Keratinocyte (primary cell): Measurements from ENCODE around the gene SLC9A6. TPM values are rescaled to one million over a fixed set of nuclear protein-coding genes. Genes with fewer than 3 reads are reported as not detected.

ENCODE experiments used
- DNase-seq: peaks from one replicate; pipeline ENCODE4 v3.0.0-alpha.2; 2011; ENCODE audit warnings: low read depth, missing footprints, low spot score
- FAIRE-seq: peaks from 2 replicates; lab custom pipeline; 2011; peaks lifted over from hg19 to GRCh38; lab: Jason Lieb, UNC
- H2AFZ ChIP-seq: 2 replicates; pipeline ENCODE4 v1.6.0; 2012; ENCODE audit warnings: low read length, control low read depth, inconsistent platforms; ENCODE audit not compliant: control insufficient read depth
- H3K27ac ChIP-seq: 2 replicates; pipeline ENCODE4 v1.5.1; 2011; ENCODE audit warnings: low read length; ENCODE audit not compliant: control insufficient read depth, insufficient read depth
- H3K27me3 ChIP-seq: 3 replicates; pipeline ENCODE4 v1.6.0; 2011; ENCODE audit warnings: low read length; ENCODE audit not compliant: control insufficient read depth, insufficient read depth; ENCODE audit errors: extremely low read depth
- H3K36me3 ChIP-seq, 2 experiments: 2 replicates in 1 of 2; 3 replicates in 1 of 2; pipeline ENCODE4 v1.5.1; 2011; ENCODE audit warnings: low read length in 2 of 2, mild to moderate bottlenecking in 1 of 2; ENCODE audit not compliant: control insufficient read depth in 2 of 2, insufficient read depth in 2 of 2; ENCODE audit errors: extremely low read depth in 1 of 2
- H3K4me1 ChIP-seq: 3 replicates; pipeline ENCODE4 v1.5.1; 2011; ENCODE audit warnings: low read length; ENCODE audit not compliant: control insufficient read depth, insufficient read depth; ENCODE audit errors: extremely low read depth
- H3K4me2 ChIP-seq: 3 replicates; pipeline ENCODE4 v1.6.0; 2011; ENCODE audit warnings: low read depth, low read length; ENCODE audit not compliant: control insufficient read depth, insufficient read depth; ENCODE audit errors: extremely low read depth
- H3K4me3 ChIP-seq, 3 experiments: fragments of 200-600 bp in 1 of 3; sonication (generic) in 1 of 3; 2 replicates in 2 of 3; 3 replicates in 1 of 3; pipeline ENCODE4 v1.5.1; 2011 to 2016; ENCODE audit warnings: low read length in 3 of 3, mild to moderate bottlenecking in 3 of 3, control low read depth in 2 of 3, inconsistent platforms in 1 of 3, low read depth in 1 of 3, mixed read lengths in 1 of 3, mixed run types in 1 of 3, moderate library complexity in 1 of 3; ENCODE audit not compliant: control insufficient read depth in 2 of 3, insufficient read depth in 2 of 3; ENCODE audit errors: extremely low read depth in 1 of 3
- H3K79me2 ChIP-seq: 2 replicates; pipeline ENCODE4 v1.6.0; 2012; ENCODE audit warnings: low read length; ENCODE audit not compliant: control insufficient read depth, insufficient read depth
- H3K9ac ChIP-seq: 3 replicates; pipeline ENCODE4 v1.6.0; 2011; ENCODE audit warnings: low read length; ENCODE audit not compliant: control insufficient read depth, insufficient read depth; ENCODE audit errors: extremely low read depth
- H3K9me1 ChIP-seq: 3 replicates; pipeline ENCODE4 v1.6.0; 2011; ENCODE audit warnings: low read length; ENCODE audit not compliant: control insufficient read depth, insufficient read depth; ENCODE audit errors: extremely low read depth
- H3K9me3 ChIP-seq: 2 replicates; pipeline ENCODE4 v1.5.1; 2012; ENCODE audit warnings: low read depth, low read length; ENCODE audit not compliant: control insufficient read depth
- H4K20me1 ChIP-seq: 3 replicates; pipeline ENCODE4 v1.6.0; 2011; ENCODE audit warnings: low read length; ENCODE audit not compliant: control insufficient read depth, insufficient read depth; ENCODE audit errors: extremely low read depth
- CTCF ChIP-seq, 3 experiments: IDR thresholded peaks in 1 of 3; conservative IDR thresholded peaks in 1 of 3; optimal IDR thresholded peaks in 1 of 3; 2 replicates in 2 of 3; 3 replicates in 1 of 3; pipeline versions ENCODE3 to v1.5.1; 2011; ENCODE audit warnings: low read length in 3 of 3, mild to moderate bottlenecking in 3 of 3, moderate library complexity in 2 of 3, control low read depth in 1 of 3, inconsistent platforms in 1 of 3; ENCODE audit not compliant: insufficient read depth in 2 of 3; ENCODE audit errors: extremely low read depth in 1 of 3
- EZH2 ChIP-seq: IDR thresholded peaks from one replicate; pipeline ENCODE4 v1.6.1; 2012; ENCODE audit warnings: inconsistent platforms, mild to moderate bottlenecking, low read length, moderate library complexity
- dilution Hi-C: fragments of 300-500 bp; cut with MboI; formaldehyde crosslinking; loops from one replicate; pipeline ENCODE4 v1.7.0; 2020; ENCODE audit warnings: low sequenced_read_pairs; ENCODE audit not compliant: extremely low pct_ligation_motif_present
- polyA plus RNA-seq, 5 experiments: library from polyadenylated mRNA; depleted of rRNA in 3 of 5; stranded (reverse) in 3 of 5; stranded (forward) in 1 of 5; unstranded in 1 of 5; fragments of >200 nt; gene quantifications; 1 replicate in 1 of 5; 2 replicates in 3 of 5; 3 replicates in 1 of 5; pipeline versions ENCODE4 v1.2.1 to v1.2.3, GENCODE V29; 2011 to 2012; ENCODE audit warnings: missing spikeins in 2 of 5, low read depth in 1 of 5, low replicate concordance in 1 of 5

Gene SLC9A6
- polyA plus RNA-seq, 1 donor (not counting 4 experiments of a cell fraction or from before 2014, with no cell fraction given), result 17.4 TPM

- Histone ChIP-seq H3K36me3 (no peaks in the 10 kb centered on the region), H3K27me3 (no peaks in the 10 kb centered on the region), H3K27ac (no peak overlapping the region), H3K4me3 (no peak overlapping the region), H3K4me2 (no peak overlapping the region), H3K9me1 (no peaks in the 10 kb centered on the region), H4K20me1 (no peaks in the 10 kb centered on the region), H2AFZ (no peak overlapping the region), H3K9ac (no peak overlapping the region), H3K4me1 (peaks cover 8% of the 10 kb centered on the region), H3K9me3 (no peaks in the 10 kb centered on the region), H3K79me2 (peaks cover 16% of the 10 kb centered on the region)
- dilution Hi-C loops, result no loop called here
- DNase-seq (no peak), FAIRE-seq (no peak)
- no peak for TF ChIP-seq EZH2
- TF ChIP-seq CTCF (optimal IDR thresholded peaks at IDR 0.05 in 1 of 3, IDR thresholded peaks at IDR 0.05 in 1 of 3, conservative IDR thresholded peaks at IDR 0.05 in 1 of 3; ENCODE audit: extremely low read depth in 1 of 3, insufficient read depth in 2 of 3, low read length in 3 of 3), result no peak
Measured at GRCh38 chrX:135982860-135983259, 2.4 kb upstream of the SLC9A6 start.

DNA sequence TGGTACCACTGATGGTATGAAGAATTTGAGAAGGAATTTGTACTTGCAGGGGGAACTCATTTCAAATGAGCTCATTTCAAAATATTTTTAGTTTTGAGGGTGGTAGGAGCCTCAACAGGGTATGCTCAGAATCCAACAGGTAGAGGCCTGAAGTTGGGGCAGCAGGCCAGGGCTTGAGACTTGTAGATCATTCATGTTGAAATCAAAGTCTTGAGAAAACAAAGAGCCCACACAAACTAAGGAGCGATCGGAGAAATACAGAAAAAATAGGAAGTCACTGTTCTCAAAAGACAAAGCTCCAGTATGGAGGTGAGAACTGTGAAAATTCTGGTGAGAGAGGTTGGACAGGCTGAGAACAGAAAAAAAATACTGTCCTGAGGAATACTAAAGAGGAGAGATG, 979 bp upstream of the SLC9A6 start:
- no peak for DNase-seq
- H2AFZ ChIP-seq, result peak overlapping the region; percentile 85
- no peak for FAIRE-seq
- TF ChIP-seq CTCF (optimal IDR thresholded peaks at IDR 0.05 in 1 of 3, IDR thresholded peaks at IDR 0.05 in 1 of 3, conservative IDR thresholded peaks at IDR 0.05 in 1 of 3; ENCODE audit: extremely low read depth in 1 of 3, insufficient read depth in 2 of 3, low read length in 3 of 3) (no peak), EZH2 (no peak)
- H4K20me1 ChIP-seq, result no peaks in the 10 kb centered on the region
- no peaks in the 10 kb centered on the region for H3K9me1 ChIP-seq
- no peaks in the 10 kb centered on the region for H3K36me3 ChIP-seq
- no peaks in the 10 kb centered on the region for H3K9me3 ChIP-seq
- H3K79me2 ChIP-seq, result peaks cover 21% of the 10 kb centered on the region
- dilution Hi-C loops, result no loop called here
- H3K4me1 ChIP-seq, result peaks cover 8% of the 10 kb centered on the region
- H3K9ac ChIP-seq, result peak overlapping the region; percentile 81
- H3K27ac ChIP-seq, result peak overlapping the region; percentile 76
- peak overlapping the region; percentile 77 for H3K4me2 ChIP-seq
- H3K4me3 ChIP-seq, result peak overlapping the region in 2 of 3 experiments; percentile 74 to 75
- H3K27me3 ChIP-seq, result no peaks in the 10 kb centered on the region
